DOHH2 (cell line): ENCODE results near the gene OXNAD1.

ENCODE experiments used
- H3F3A ChIP-seq: fragments of 200-600 bp; sonication (generic), shearing (Covaris generic); 2 replicates; pipeline ENCODE4 v1.6.0; 2016; ENCODE audit warnings: antibody characterized with exemption, mild to moderate bottlenecking; ENCODE audit not compliant: control insufficient read depth, insufficient read depth
- H3K27ac ChIP-seq: fragments of 200-600 bp; sonication (generic); 2 replicates; pipeline ENCODE4 v1.5.1; 2014; ENCODE audit warnings: low read depth, mild to moderate bottlenecking, low read length, moderate library complexity
- H3K27me3 ChIP-seq: fragments of 200-600 bp; sonication (generic); 2 replicates; pipeline ENCODE4 v1.6.1; 2014; ENCODE audit warnings: mild to moderate bottlenecking, low read length, mixed read lengths; ENCODE audit not compliant: control insufficient read depth
- H3K36me3 ChIP-seq: fragments of 200-600 bp; sonication (generic); 2 replicates; pipeline ENCODE4 v1.6.1; 2014; ENCODE audit warnings: mild to moderate bottlenecking, low read length, moderate library complexity, mixed read lengths; ENCODE audit not compliant: control insufficient read depth
- H3K4me1 ChIP-seq: fragments of 200-600 bp; sonication (generic); 2 replicates; pipeline ENCODE4 v1.6.1; 2014; ENCODE audit warnings: mild to moderate bottlenecking, low read length, mixed read lengths; ENCODE audit not compliant: control insufficient read depth
- H3K4me2 ChIP-seq: fragments of 200-600 bp; sonication (generic); 2 replicates; pipeline ENCODE4 v1.6.0; 2014; ENCODE audit warnings: mild to moderate bottlenecking, low read length, moderate library complexity
- H3K4me3 ChIP-seq: fragments of 200-600 bp; sonication (generic); 2 replicates; pipeline ENCODE4 v1.5.1; 2014; ENCODE audit warnings: mild to moderate bottlenecking, low read length, mixed read lengths
- H3K79me2 ChIP-seq: fragments of 200-600 bp; sonication (generic); 2 replicates; pipeline ENCODE4 v1.6.1; 2014; ENCODE audit warnings: mild to moderate bottlenecking, low read length, mixed read lengths; ENCODE audit not compliant: control insufficient read depth
- H3K9me2 ChIP-seq: fragments of 200-600 bp; sonication (generic); replicated peaks from 2 replicates; pipeline ENCODE4 v1.6.1; 2014; ENCODE audit warnings: mild to moderate bottlenecking, low read length, mixed read lengths; ENCODE audit not compliant: control insufficient read depth
- H3K9me3 ChIP-seq: fragments of 200-600 bp; sonication (generic); 2 replicates; pipeline ENCODE4 v1.6.1; 2014; ENCODE audit warnings: antibody characterized with exemption, low read length, mixed read lengths; ENCODE audit not compliant: control insufficient read depth, insufficient read depth
- H4K20me1 ChIP-seq: fragments of 200-600 bp; sonication (generic); 2 replicates; pipeline ENCODE4 v1.6.0; 2014; ENCODE audit warnings: low read depth, mild to moderate bottlenecking, antibody characterized with exemption, low read length, moderate library complexity; ENCODE audit not compliant: control insufficient read depth, insufficient read depth
- CTCF ChIP-seq: fragments of 200-600 bp; sonication (generic); IDR thresholded peaks from one replicate; pipeline ENCODE4 v1.5.1; 2014; ENCODE audit warnings: antibody characterized with exemption, mild to moderate bottlenecking, low read depth, low read length; ENCODE audit not compliant: poor library complexity, severe bottlenecking
- EZH2phosphoT487 ChIP-seq: fragments of 200-600 bp; sonication (generic); IDR thresholded peaks from 2 replicates; pipeline ENCODE4 v1.6.1; 2017; ENCODE audit warnings: borderline replicate concordance, mild to moderate bottlenecking, antibody characterized with exemption, low read length, moderate library complexity, mixed read lengths

OXNAD1 gene

GRCh38 chr3:16245609-16246008 lies 19.4 kb upstream of the OXNAD1 start:
- Histone ChIP-seq H3K27ac (no peak overlapping the region), H3F3A (no peaks in the 10 kb centered on the region), H3K4me1 (peaks cover 7% of the 10 kb centered on the region; the same call in 1 of the 2 replicates)

GRCh38 chr3:16247282-16248061 lies 17.5 kb upstream of the OXNAD1 start:
- H3K4me1 ChIP-seq, result peaks cover 16% of the 10 kb centered on the region
- H3K4me2 ChIP-seq, result peak overlapping the region; percentile 18; the same call in 1 of the 2 replicates
- H3K9me3 ChIP-seq, result no peaks in the 10 kb centered on the region
- H3K27ac ChIP-seq, result no peak overlapping the region
- no peaks in the 10 kb centered on the region for H3F3A ChIP-seq
- no peaks in the 10 kb centered on the region for H4K20me1 ChIP-seq
- H3K9me2 ChIP-seq, result no peaks in the 10 kb centered on the region
- TF ChIP-seq EZH2phosphoT487 (no peak), CTCF (peak; percentile 97)
- peaks cover 13% of the 10 kb centered on the region for H3K27me3 ChIP-seq
- H3K79me2 ChIP-seq, result no peaks in the 10 kb centered on the region
- no peak overlapping the region for H3K4me3 ChIP-seq
- no peaks in the 10 kb centered on the region for H3K36me3 ChIP-seq

More at GRCh38 chr3:16245609-16246008, 19.4 kb upstream of the OXNAD1 start:
- Histone ChIP-seq H3K27me3 (peaks cover 15% of the 10 kb centered on the region), H3K9me2 (no peaks in the 10 kb centered on the region), H3K79me2 (no peaks in the 10 kb centered on the region), H3K9me3 (no peaks in the 10 kb centered on the region), H3K4me2 (no peak overlapping the region), H3K4me3 (no peak overlapping the region), H3K36me3 (no peaks in the 10 kb centered on the region), H4K20me1 (no peaks in the 10 kb centered on the region)
- TF ChIP-seq EZH2phosphoT487 (no peak), CTCF (no peak)

DNA sequence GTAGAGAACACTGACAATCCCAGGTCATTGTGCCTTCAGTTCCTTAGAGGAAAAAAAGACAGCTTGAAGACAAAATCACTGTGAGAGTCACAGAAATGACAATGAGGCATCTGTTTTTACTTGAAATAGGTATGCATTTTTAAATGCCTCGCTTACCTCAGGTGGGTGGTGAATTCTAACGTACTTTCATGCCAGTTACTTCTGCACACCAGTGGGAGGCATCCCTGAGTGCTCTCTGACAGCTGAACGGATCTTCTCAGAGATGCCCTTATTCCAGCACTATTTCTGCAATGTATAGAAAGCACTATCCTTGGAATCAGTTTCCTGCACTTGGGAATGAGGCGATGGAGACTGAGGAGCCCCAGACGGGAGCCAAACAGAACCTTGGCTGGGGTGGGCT lies 16.5 kb upstream of the OXNAD1 start:
- Histone ChIP-seq H3K79me2 (no peaks in the 10 kb centered on the region), H3K27me3 (peaks cover 13% of the 10 kb centered on the region), H3K9me3 (no peaks in the 10 kb centered on the region), H3K4me1 (peaks cover 27% of the 10 kb centered on the region), H3K9me2 (no peaks in the 10 kb centered on the region), H3K36me3 (no peaks in the 10 kb centered on the region), H3F3A (no peaks in the 10 kb centered on the region), H4K20me1 (no peaks in the 10 kb centered on the region), H3K4me2 (no peak overlapping the region), H3K27ac (no peak overlapping the region), H3K4me3 (no peak overlapping the region)
- TF ChIP-seq EZH2phosphoT487, result no peak
- no peak for TF ChIP-seq CTCF
